LHCN-M2 (cell line): ENCODE results near the gene ENOX1. TPM values are rescaled to one million over a fixed set of nuclear protein-coding genes. Genes with fewer than 3 reads are reported as not detected.

Experiments
- DNase-seq: peaks from one replicate; pipeline ENCODE4 v3.0.0-alpha.2; 2012; ENCODE audit warnings: low read depth
- total RNA-seq: library from RNA; depleted of rRNA; stranded (reverse); fragments of >200 nt; gene quantifications from 2 replicates; pipeline ENCODE4 v1.2.3, GENCODE V29; 2014

The ENOX1 gene
- total RNA-seq, 1 experiment from 2014 or later, result 7.7 TPM

DNA sequence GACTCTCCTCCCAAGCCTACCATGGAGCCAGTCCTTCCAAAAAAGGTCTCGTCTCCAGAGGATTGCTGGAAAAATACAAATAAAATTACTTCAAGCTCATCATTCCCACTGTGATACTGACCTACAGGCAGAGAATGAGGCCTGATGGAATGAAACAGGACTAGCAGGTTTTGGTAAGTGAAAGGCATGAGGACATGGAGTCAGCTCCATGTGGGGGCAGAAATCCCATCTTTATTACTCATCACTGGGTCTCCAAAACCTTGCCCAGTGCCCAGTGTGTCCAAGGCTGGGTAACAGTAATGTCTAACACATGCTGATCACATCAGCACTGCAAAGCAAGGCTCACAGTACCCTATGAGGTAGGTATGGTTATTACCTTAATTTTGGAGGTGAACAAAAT lies 528.0 kb downstream of the ENOX1 start:
- no peak for DNase-seq

DNA sequence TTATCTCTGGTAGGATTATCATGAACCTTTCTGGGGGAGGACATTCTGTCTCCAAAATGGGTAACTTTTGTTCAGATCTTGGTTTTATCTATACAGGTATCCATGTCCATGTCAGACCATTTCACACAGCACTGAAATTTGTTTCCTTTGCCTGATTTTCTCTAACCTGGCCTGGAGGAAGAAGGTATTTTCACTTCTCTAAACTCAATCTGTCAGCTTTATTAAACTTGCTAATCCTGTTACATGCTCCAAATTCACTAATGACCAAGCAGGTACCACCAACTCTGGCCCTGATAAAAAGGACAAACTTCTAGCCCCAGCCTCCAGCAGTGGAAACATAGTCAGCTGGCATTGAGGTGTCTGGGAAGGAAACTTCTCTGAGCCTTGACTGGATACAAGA lies 529.0 kb downstream of the ENOX1 start:
- DNase-seq, result no peak

DNA sequence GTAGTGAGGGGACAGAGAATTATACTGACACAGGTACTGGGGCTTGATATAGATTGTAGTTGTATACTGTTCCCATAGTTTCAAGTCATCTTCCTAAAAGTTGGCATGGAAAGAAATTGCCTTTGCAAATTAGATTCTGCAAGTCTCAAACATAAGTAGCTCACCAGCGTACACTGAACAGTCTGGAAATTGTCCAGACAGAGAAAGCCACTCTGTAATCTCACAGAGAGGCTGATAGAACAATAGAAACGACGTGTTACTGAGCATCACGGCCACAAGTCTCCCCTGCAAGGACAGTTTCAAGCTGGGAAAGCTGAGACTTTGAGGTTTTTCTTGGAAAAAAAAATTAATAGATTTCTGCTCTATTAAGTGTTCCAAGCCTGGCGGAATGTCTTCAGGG lies 534.8 kb downstream of the ENOX1 start:
- no peak for DNase-seq

DNA sequence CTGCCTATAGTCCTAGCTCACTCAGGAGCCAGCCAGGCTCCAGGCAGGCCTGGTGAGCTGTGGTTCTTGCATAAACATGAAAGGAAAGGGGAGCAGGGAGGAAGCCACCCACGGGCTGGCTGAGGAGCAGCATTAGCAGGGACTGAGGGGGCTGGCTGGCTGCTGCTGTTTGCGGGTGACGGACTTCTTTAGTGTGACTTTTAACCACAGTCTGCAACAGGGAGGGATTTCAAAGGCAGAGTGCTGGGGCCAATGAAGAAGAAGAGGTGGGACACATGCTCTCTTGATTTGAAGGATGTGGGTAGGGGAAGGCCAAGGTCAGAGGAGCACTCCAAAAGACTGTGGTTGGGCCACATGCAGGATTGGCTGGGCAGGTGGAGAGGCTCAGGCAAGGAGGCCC lies 540.4 kb downstream of the ENOX1 start:
- no peak for DNase-seq

DNA sequence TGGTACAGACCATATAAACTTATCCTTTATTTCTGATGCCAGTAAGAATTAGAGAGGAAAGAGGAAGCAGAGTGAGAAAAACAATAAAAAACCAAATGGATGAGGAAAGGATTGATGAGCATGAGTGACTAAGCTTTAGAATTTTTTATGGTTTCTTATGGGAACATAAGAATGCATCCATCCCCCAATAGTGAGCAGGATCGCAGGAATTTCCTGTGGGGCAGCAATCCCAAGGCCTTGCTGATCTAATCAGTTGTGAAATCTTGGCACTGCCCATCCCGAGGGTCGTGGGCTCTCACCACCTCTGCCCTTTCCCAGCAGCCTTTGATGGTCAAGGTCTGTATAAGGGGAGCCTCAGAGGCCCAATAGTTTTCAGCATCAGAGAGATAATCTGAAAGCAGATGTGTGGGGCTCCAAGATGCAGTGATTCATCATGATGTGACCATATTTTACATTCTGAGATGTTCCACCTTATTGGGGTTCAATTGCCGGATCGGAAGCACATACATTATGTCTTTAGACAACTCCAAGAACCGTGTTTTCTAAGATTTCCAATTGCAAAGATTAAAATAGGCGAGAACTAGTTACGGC lies 541.3 kb downstream of the ENOX1 start:
- DNase-seq, result peak; percentile 79

DNA sequence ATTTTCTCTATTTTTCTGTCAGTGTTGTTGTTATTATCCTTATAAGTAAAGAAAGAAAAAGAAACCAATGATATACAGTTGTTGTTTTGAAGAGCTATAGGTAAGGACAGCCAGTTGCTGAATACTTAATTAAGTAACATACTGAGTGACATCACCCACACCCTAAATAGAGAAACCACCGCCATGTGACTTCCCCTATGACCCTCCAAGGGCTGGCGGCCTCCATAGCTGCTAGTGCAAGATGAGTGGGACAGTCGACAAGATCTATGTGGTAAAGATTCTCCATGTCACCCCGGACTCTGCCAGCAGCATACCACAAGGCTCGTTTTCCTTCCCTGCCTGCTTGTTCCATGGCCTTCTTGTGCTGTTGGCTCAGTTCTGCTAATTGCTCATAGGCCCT lies 542.3 kb downstream of the ENOX1 start:
- no peak for DNase-seq

DNA sequence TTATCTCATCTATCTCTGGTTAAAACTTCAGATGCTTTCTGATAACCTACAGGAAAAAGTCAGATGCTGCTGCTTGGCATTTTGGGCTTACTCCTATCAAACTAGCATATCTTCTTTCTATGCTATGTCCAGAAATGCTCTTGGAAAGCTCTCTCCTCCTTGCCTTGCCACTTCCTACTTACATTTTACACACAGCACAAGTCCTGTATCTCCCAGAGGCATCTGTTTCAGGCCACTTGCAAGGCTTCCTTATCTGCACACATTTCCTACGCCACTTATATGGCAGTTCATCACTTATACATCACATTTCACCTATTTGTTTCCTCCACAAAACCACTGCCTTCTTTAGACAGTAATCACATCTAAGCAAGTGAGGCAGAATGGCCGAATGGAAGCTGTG lies 543.1 kb downstream of the ENOX1 start:
- DNase-seq, result no peak

DNA sequence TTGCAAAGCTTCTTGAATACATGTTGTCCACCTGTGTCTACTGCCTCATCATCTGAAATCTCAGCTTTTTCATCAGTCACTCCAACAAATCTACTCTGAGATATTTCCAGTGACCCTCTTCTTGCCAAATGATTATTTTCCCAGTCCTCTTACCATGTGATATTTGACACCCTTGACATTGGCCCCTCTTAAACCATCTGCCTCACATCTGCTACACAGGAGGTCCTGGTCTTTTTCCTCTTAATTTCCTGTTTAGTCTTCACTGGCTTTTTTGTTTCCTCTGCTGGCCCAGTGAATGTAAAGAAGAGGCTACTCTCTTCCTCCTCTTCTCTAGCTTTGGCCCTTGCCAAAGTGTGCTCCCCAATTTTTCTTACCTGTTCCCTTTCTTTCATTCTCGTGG lies 544.7 kb downstream of the ENOX1 start:
- no peak for DNase-seq

DNA sequence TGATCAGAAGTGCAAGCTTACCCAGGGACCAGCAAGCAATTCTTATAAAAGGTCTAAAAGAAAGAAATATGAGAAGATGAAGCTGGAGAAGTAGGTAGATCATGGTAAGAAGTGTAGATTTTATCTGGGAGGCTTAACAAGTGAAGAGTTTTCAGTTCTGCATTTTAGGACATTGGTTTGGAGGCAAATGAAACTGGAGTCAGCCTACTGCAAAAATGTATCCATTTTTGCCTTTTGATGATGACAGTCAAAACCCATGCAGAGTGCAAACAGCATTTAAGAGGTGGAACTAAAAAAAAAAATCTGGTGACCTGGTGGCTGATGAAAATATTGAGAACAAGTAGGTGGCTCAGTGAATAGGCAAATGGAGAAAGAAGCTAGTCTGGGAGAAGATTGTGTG lies 546.5 kb downstream of the ENOX1 start:
- no peak for DNase-seq

DNA sequence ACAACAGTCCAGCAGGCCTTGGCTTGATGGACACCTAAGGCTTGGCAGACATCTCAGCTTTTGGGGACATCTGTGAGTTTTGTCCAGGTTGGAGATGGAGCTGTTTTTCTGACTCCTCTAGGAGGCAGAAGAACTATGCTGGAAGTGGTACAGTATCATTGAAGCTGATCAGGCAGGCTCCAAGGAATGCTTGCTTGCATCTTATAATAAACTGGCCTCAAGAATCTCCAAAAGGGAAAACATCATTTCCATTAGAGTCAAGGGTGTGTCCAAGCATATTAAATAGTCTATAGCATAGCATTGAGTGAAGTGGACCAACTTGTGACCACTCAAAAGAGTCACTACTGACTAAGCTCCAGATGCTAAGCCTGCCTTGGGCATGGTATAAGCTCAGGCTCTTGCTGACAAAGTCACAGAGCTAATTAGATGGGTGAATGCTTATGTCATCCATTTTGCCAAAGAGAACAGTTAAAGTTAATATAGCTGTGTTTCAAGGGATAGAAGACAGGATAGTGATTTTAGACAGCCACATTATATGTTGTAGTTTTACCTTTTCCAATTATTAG lies 547.4 kb downstream of the ENOX1 start:
- no peak for DNase-seq

DNA sequence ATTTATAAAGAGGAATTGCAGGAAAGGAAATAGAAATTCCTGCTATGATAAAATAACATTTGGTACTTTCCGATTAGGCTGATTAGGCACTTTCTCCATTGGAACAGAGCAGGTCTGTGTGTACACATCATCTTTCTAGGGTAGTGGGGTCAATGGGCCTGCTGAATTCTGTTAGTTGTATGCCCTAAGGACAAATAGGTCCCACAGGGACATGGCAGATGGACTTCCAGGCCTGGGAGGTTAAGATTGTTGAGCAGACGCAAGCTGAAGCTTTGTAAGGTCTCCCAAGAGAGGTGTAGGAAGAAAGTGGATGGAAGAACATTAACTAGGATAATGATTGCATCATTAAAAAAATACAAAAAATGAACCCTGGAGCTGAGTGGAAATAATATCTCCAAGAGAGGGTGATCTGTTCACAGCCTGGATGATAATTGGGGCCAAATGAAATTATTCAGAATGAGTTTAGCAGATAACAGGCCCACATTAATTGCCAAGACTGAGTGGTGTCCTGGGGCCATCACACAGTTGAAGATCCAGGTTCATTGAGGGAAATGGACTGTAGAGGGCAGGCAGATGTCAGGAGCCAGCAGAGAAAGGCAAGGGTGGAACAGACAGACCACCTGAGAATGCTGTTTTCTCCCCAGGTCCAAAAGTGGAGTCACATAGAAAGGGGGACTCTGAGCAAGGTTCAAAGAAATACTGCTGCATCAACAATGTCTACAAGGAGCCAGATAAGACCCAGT lies 548.3 kb downstream of the ENOX1 start:
- DNase-seq, result no peak

DNA sequence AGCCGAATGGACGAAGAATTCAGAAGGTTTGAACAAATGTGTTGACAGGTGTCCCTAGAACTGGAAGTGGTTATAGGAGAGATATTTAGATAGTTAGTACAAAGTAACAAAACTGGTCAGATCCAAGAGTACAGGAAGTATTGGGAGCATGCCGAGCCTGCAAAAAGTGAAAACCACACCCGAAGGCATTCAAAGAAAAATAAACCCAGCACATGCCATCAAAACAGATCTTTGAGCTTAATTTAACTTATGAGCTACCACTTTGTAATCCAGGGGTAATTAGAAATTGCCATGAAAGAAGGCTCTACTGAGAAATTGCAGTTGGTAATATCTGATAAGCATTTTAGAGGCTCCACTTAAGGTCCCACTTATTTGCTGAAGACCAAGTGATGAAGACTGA lies 549.2 kb downstream of the ENOX1 start:
- DNase-seq, result peak; percentile 15

DNA sequence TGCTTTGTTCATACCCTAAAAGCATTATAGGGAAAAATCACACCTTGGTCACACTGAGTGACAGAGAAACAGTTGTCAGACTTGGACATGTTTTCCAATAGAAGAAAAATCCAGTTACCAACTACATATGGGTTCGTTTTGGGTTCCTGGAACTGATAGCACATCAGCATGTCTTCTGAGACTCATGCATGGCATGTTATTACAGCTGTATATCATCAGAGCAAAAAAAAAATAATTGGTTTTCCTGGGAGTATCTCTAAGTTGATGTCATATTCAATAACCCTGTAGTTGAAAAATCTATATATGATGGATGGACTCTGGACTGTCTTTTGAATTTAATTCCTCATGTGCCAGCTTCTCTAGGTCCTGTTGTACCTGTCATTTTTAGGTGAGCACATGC lies 551.7 kb downstream of the ENOX1 start:
- no peak for DNase-seq

DNA sequence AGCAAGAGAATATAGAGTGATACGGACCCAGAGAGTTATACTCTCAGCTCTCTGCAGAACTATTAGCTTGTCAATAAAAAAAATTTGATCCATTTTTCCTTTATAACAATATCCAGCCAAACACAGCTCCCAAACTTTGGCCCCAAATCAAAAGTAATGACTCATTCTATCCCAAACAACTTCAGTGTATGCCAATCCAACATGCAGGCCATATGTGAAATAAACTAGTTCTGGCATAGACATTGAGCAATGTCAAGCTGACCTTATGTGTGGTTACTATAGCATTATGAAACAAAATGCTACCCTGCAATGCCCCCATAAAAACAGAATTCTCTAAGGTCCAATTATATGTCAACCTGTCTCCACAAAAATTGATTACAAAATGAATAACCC lies 553.9 kb downstream of the ENOX1 start:
- DNase-seq, result peak; percentile 65

DNA sequence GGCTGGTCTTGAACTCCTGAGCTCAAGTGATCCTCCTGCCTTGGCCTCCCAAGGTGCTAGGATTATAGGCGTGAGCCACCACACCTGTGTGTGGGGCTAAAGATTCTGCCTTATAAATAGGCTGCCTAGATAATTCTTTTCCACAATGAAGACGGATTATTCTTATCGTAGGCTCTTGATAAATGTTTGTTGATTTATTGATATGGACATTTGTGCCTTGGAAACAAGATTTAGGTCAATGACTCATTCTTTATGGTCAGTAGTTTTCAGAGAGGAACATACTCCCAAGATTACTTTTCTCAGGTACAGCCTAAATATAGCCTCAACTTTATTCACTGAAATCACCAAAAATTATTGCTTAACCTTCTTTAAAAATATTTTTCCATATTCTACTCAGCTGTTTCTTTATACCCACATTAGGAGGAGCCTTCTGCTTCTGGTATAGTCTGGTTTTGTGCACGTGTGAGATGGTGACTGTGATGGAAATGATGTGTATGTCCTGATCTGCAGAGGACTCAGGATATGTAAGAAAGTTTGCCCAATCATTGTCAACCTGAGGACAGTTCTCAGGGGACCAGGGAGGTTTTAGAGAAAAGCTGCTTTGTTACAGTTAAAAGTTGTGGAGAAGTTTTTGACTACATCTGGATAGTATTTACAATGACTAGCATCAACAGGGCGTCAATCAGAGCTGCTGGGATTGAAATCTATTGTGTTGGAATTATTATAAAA lies 554.5 kb downstream of the ENOX1 start:
- no peak for DNase-seq

DNA sequence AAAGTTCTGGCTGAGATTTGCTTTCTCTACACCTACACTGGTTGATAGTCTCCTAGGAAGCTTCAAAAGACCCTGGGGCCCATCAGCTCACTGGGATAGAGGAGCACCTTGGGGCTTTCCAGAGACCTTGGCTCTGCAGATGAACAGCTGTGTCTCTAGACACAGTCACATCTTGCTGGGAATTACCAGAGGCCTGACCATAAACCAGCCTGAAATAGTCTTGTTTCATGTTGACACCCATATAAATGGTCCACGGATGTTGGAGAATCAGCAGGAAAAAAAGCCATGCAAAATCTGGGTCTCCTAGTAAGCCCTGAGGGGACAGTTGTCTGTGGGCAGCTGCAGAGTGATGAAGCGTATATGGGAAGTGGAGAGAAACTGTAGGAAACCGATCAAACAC lies 555.8 kb downstream of the ENOX1 start:
- DNase-seq, result peak; percentile 10

DNA sequence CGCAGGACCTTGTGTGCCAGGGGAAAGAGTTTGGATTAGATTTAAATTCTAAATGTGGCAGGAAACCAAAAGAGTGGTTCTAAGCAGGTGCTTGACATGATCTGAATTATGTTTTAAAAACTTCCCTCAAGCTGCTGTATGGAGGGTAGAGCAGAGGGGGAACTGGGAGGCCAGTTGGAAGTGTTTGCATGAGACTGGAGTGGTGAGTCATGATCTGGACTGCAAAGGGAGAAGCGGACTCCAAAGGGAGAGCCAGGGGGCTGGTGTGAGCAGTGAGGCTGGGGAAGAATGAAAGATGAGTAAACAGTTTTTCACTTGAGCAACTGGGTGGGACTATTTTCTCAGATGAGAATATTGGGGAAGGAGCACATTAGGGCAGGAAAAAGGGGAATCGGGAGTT lies 557.3 kb downstream of the ENOX1 start:
- peak; percentile 62 for DNase-seq

DNA sequence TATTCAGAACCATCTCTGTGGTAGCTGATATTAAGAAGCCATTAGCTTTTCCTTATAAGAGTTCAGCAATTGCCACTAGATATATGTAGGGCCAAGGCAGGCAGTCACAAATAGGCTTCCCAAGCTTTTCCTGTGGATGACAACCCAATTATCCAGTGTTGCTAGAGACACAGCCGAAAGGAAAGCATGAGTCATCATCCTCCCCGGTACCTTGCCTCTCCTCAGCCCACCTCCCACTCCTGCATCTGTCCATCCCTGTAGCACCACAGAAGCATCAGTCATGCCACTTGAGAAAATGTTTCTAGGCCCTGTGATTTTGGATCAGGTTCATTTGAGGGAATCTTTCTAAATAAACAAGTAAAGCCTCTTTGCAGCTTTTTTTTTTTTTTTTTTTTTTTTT lies 559.1 kb downstream of the ENOX1 start:
- DNase-seq, result peak; percentile 35

DNA sequence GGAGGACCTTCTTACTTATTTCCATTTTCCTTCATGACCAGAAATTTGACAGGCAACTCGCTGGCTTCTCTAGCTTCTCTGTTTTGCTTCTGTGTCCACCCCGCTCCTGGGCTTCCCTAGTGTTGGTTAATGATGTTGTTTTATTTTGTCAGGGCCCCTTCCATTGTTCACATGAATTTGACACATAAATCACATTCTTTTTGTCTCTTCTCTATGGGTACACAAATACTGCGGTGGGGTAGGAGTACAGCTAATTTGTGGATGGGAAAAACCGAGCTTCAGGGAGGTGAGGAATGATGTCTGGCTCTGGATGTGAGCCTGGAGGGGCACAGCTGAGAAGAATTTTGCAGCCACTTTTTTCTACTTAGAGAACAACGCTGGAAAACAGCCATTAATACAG lies 563.6 kb downstream of the ENOX1 start:
- DNase-seq, result no peak

DNA sequence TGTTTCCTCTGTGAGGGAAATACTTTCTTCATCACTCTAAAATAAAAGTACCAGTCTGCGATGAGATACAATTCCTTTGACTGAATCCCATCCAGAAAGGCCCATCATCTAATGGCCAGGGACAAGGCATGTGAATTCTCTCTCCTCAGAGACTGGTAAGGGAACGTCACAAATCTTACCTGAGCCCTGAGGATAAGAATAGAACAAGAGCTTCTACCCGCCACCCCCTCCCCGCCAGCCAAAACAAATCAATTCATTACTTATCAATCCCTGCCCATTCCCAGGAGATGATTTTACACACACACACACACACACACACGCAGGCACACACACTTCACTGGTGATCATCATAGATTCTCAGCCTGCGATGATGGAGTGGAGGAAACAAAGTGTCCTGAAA lies 564.7 kb downstream of the ENOX1 start:
- no peak for DNase-seq

DNA sequence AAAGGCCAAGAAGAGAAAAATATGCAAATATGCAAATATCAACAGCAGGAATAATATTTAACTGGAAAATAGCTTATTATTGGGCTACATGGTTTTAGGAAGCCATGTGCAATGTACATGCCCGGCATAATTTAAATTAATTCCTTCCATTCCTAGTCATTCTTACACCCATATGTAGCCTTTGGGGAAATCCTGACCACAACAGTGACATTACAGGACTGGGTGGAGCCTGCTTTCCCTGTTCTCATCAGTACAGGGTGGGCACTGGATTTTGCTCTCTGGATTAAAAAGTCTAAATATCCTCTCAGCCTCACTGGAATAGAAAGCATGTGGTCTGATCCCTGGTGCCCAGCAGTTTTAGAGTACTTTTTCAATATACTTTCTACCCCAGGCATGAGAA lies 565.2 kb downstream of the ENOX1 start:
- no peak for DNase-seq

DNA sequence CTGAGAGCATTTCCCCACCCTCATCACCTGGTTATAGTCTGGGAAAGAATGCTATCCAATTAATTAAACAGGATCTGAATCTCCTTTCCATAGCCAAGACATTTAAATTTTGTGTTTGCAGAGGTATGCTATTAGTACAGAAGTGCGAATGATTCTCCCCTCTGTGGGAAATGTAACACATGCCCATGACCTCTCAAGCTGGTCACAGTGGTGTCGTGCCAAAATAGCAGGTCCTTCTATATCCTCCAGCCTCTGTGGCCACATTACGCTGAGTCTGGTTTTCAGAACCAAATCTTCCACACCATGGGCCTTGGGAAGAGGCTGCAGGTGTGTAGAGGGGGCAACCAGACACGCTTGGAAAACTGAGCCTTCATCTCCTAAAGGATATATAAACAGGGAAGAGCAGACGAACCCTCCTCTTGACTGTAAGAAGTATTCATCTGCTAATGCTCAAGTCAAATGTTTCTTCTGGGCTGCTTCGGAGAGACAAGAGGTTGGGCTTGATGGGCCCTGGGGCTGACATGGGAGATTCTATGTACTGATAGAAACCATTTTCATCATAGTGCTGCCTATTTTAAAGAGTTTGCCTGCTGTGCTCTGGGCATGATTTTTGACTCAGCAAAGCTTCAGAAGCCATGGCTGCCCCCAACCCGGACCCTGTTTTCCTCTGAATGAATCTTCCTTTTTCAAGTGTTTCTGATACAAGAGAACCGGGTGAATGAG lies 565.7 kb downstream of the ENOX1 start:
- no peak for DNase-seq
